AG04449 (cell line): ENCODE data around the gene IFNAR1.

Experiments
- CTCF ChIA-PET: fragments of 350-600 bp; formaldehyde crosslinking; extraction: SDS; loops from one replicate; lab custom pipeline; 2021; ENCODE audit warnings: antibody characterized with exemption; lab: Yijun Ruan, JAX
- POLR2A ChIA-PET: fragments of 400-600, 350-600 bp; formaldehyde crosslinking; extraction: SDS; loops from one replicate; lab custom pipeline; 2020; ENCODE audit warnings: antibody characterized with exemption, inconsistent platforms; lab: Yijun Ruan, JAX
- DNase-seq: peaks from one replicate; pipeline ENCODE4 v3.0.0-alpha.2; 2010; ENCODE audit warnings: low read depth, low spot score
- H3K4me3 ChIP-seq: 2 replicates; pipeline ENCODE4 v1.5.1; 2011; ENCODE audit warnings: low read depth, mild to moderate bottlenecking, control low read depth, low read length
- TF ChIP-seq, protein P1 (sequence below): IDR thresholded peaks from one replicate; pipeline ENCODE4 v1.5.1; 2011; ENCODE audit warnings: mild to moderate bottlenecking, moderate library complexity, low read length, control low read depth, inconsistent platforms; ENCODE audit not compliant: insufficient read depth; ENCODE audit errors: missing control alignments

IFNAR1 gene

DNA sequence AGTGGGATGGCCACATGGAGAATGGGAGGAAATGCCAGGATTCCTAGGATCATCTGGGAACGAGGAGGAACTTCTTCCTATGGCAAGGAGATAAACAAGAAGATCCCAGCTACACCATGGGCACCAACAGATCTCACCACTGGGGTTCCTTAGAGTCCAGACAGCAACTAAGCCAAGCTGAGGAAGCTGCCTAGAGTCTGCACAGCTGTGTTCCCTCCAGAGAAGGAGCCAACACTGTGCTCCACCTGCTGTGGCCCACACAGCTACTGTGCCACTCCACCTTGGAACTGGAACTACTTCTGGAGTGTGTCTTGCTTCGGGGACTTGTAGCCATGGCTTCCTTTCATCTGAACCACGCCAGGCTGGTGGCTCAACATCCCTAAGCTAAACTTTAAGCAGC, 6.0 kb downstream of the IFNAR1 start:
- H3K4me3 ChIP-seq: no peak overlapping the region
- no peak for DNase-seq
- CTCF ChIA-PET: interaction anchor here (1.2 to 2.7 kb wide), 3 partner anchors 16 to 31 kb away, joined by 3 to 16 read pairs (median 6); no protein-coding TSS in a partner anchor
- TF ChIP-seq, protein P1, sequence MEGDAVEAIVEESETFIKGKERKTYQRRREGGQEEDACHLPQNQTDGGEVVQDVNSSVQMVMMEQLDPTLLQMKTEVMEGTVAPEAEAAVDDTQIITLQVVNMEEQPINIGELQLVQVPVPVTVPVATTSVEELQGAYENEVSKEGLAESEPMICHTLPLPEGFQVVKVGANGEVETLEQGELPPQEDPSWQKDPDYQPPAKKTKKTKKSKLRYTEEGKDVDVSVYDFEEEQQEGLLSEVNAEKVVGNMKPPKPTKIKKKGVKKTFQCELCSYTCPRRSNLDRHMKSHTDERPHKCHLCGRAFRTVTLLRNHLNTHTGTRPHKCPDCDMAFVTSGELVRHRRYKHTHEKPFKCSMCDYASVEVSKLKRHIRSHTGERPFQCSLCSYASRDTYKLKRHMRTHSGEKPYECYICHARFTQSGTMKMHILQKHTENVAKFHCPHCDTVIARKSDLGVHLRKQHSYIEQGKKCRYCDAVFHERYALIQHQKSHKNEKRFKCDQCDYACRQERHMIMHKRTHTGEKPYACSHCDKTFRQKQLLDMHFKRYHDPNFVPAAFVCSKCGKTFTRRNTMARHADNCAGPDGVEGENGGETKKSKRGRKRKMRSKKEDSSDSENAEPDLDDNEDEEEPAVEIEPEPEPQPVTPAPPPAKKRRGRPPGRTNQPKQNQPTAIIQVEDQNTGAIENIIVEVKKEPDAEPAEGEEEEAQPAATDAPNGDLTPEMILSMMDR: no peak
- POLR2A ChIA-PET: no interaction called here

- no peak overlapping the region for H3K4me3 ChIP-seq
- TF ChIP-seq, protein P1: no peak
- POLR2A ChIA-PET: no interaction called here
- DNase-seq: no peak
- CTCF ChIA-PET: interaction anchor here (1.0 to 1.9 kb wide), 4 partner anchors 14 to 135 kb away, joined by 3 to 6 read pairs (median 3); no protein-coding TSS in a partner anchor
Measured at GRCh38 chr21:33332143-33332542, 7.4 kb downstream of the IFNAR1 start.

- CTCF ChIA-PET: interaction anchor here (1.2 kb wide), 1 partner anchor 27 kb away, joined by 5 read pairs; no protein-coding TSS in a partner anchor
- DNase-seq: no peak
- TF ChIP-seq, protein P1: no peak
- POLR2A ChIA-PET: interaction anchor here (0.5 to 1.2 kb wide), 2 partner anchors 10 to 12 kb away, joined by 3 read pairs; partner anchors contain the start of gene IFNAR1
- no peak overlapping the region for H3K4me3 ChIP-seq
Measured at GRCh38 chr21:33334191-33334590, 9.4 kb downstream of the IFNAR1 start.

DNA sequence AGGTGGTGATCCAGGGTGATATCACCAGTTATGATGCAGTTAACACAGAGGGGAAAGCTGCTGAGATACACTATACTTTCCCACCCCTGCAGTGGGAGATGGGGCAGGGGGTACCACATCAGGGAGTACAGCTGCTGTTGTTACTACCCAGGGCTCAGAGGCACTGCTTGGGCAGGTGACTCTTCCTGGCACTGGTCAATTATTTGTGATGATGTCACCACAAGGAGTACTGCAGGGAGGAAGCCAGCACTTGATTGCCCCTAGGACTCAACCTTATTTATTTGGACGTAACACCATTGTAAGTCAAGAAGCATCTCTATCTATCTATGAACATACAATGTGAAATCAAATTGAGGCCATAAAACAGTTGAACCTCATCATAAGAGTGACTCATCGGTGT, 10.1 kb downstream of the IFNAR1 start:
- CTCF ChIA-PET: interaction anchor here (1.2 kb wide), 1 partner anchor 27 kb away, joined by 5 read pairs; no protein-coding TSS in a partner anchor
- no peak for DNase-seq
- POLR2A ChIA-PET: interaction anchor here (1.2 kb wide), 1 partner anchor 10 kb away, joined by 3 read pairs; the partner anchor contains the start of gene IFNAR1
- TF ChIP-seq, protein P1: no peak
- H3K4me3 ChIP-seq: no peak overlapping the region

- H3K4me3 ChIP-seq: no peak overlapping the region
- ChIA-PET POLR2A (no interaction called here), CTCF (interaction anchor here (0.8 to 2.9 kb wide), 3 partner anchors 12 to 106 kb away, joined by 3 to 11 read pairs (median 6); no protein-coding TSS in a partner anchor)
- no peak for DNase-seq
- TF ChIP-seq, protein P1: no peak
Measured at GRCh38 chr21:33339135-33339534, 14.4 kb downstream of the IFNAR1 start.

- ChIA-PET CTCF (interaction anchor here (2.9 kb wide), 1 partner anchor 21 kb away, joined by 11 read pairs; no protein-coding TSS in a partner anchor), POLR2A (no interaction called here)
- TF ChIP-seq, protein P1: no peak
- H3K4me3 ChIP-seq: no peak overlapping the region
- DNase-seq: no peak
Measured at GRCh38 chr21:33339918-33340317, 15.1 kb downstream of the IFNAR1 start.
